IPS-NIHi7 (cell line): ENCODE measurements around the gene HOXA5.

Experiments
- DNase-seq: peaks from one replicate; pipeline ENCODE4 v3.0.0; 2012; ENCODE audit warnings: mixed read lengths; ENCODE audit errors: extremely low spot score

HOXA5 gene

GRCh38 chr7:27107391-27108381 is 35.8 kb downstream of the HOXA5 start:
- DNase-seq, result no peak

GRCh38 chr7:27106901-27107240 is 36.6 kb downstream of the HOXA5 start:
- DNase-seq, result no peak

- DNase-seq, result peak; percentile 53
These were observed 37.1 kb downstream of the HOXA5 start for GRCh38 chr7:27106181-27106900.

GRCh38 chr7:27105301-27106031 is 38.0 kb downstream of the HOXA5 start:
- no peak for DNase-seq

- DNase-seq, result no peak
These were observed 39.0 kb downstream of the HOXA5 start for GRCh38 chr7:27104341-27105058.

GRCh38 chr7:27103489-27104226 is 39.8 kb downstream of the HOXA5 start:
- DNase-seq, result no peak

GRCh38 chr7:27102581-27103442 is 40.7 kb downstream of the HOXA5 start, which contains the start of gene HOXA2:
Gene HOXA2 (minus strand): TSS chr7:27102683. CDS start chr7:27102500, 183 bp downstream.
- no peak for DNase-seq

GRCh38 chr7:27101957-27102580 is 41.4 kb downstream of the HOXA5 start:
- DNase-seq, result no peak

- DNase-seq, result no peak
These were observed 42.1 kb downstream of the HOXA5 start for GRCh38 chr7:27101171-27101956.

GRCh38 chr7:27100694-27101170 is 42.7 kb downstream of the HOXA5 start:
- no peak for DNase-seq

GRCh38 chr7:27099453-27100370 is 43.8 kb downstream of the HOXA5 start:
- DNase-seq, result no peak

- no peak for DNase-seq
These were observed 44.7 kb downstream of the HOXA5 start for GRCh38 chr7:27098578-27099451.

GRCh38 chr7:27097686-27098577 is 45.5 kb downstream of the HOXA5 start:
- no peak for DNase-seq

- no peak for DNase-seq
These were observed 46.5 kb downstream of the HOXA5 start for GRCh38 chr7:27096768-27097514.
